SU-DHL-6 (cell line): ENCODE data around the gene CTPS1.

Experiments
- CTCF ChIP-seq: fragments of 200-600 bp; sonication (generic); IDR thresholded peaks from one replicate; pipeline ENCODE4 v1.5.1; 2017; ENCODE audit warnings: antibody characterized with exemption, mild to moderate bottlenecking, low read length, moderate library complexity; ENCODE audit not compliant: insufficient read depth, poor library complexity, severe bottlenecking
- EZH2phosphoT487 ChIP-seq: fragments of 200-600 bp; sonication (generic), shearing (Covaris generic); conservative IDR thresholded peaks from 2 replicates; pipeline ENCODE4 v1.6.1; 2018; ENCODE audit warnings: mild to moderate bottlenecking, antibody characterized with exemption, low read length, moderate library complexity, mixed read lengths

GRCh38 chr1:40974945-40975344 lies 4.6 kb upstream of the CTPS1 start:
- TF ChIP-seq CTCF (no peak), EZH2phosphoT487 (no peak)
